ENCODE measurements around the gene SNTG2.

Gene SNTG2

GRCh38 chr2:941871-942270 lies 8.8 kb upstream of the SNTG2 start:
- no peak overlapping the region for H3K4me3 ChIP-seq (ENCODE audit: low read length)

GRCh38 chr2:942775-943460 lies 7.7 kb upstream of the SNTG2 start:
- H3K79me2 ChIP-seq (ENCODE audit: control insufficient read depth, low read length): no peaks in the 10 kb centered on the region
- H3K9me3 ChIP-seq (ENCODE audit: control insufficient read depth, insufficient read depth, low read length): peaks cover 3% of the 10 kb centered on the region; the same call in 1 of the 2 replicates
- no peaks in the 10 kb centered on the region for H4K20me1 ChIP-seq (ENCODE audit: control insufficient read depth, insufficient read depth, low read depth, low read length)
- H3K4me2 ChIP-seq (ENCODE audit: low read length): no peak overlapping the region
- no peaks in the 10 kb centered on the region for H3K9me2 ChIP-seq (replicated peaks; ENCODE audit: control insufficient read depth, low read length)
- TF ChIP-seq CTCF (IDR thresholded peaks at IDR 0.05; ENCODE audit: low read depth, low read length, poor library complexity, severe bottlenecking): no peak
- TF ChIP-seq EZH2phosphoT487 (IDR thresholded peaks at IDR 0.05; ENCODE audit: borderline replicate concordance, low read length): no peak
- H3K27me3 ChIP-seq (ENCODE audit: control insufficient read depth, low read length): no peaks in the 10 kb centered on the region
- H3K4me3 ChIP-seq (ENCODE audit: low read length): no peak overlapping the region
- H3K27ac ChIP-seq (ENCODE audit: low read depth, low read length): no peak overlapping the region
- H3F3A ChIP-seq (ENCODE audit: control insufficient read depth, insufficient read depth): no peaks in the 10 kb centered on the region
- no peaks in the 10 kb centered on the region for H3K36me3 ChIP-seq (ENCODE audit: control insufficient read depth, low read length)
- no peaks in the 10 kb centered on the region for H3K4me1 ChIP-seq (ENCODE audit: control insufficient read depth, low read length)

More at GRCh38 chr2:941871-942270, 8.8 kb upstream of the SNTG2 start:
- H3K27me3 ChIP-seq (ENCODE audit: control insufficient read depth, low read length): no peaks in the 10 kb centered on the region
- H3K4me1 ChIP-seq (ENCODE audit: control insufficient read depth, low read length): no peaks in the 10 kb centered on the region
- H3K9me3 ChIP-seq (ENCODE audit: control insufficient read depth, insufficient read depth, low read length): peaks cover 3% of the 10 kb centered on the region; the same call in 1 of the 2 replicates
- H3K79me2 ChIP-seq (ENCODE audit: control insufficient read depth, low read length): no peaks in the 10 kb centered on the region
- H3K9me2 ChIP-seq (replicated peaks; ENCODE audit: control insufficient read depth, low read length): no peaks in the 10 kb centered on the region
- TF ChIP-seq CTCF (IDR thresholded peaks at IDR 0.05; ENCODE audit: low read depth, low read length, poor library complexity, severe bottlenecking) (no peak), EZH2phosphoT487 (IDR thresholded peaks at IDR 0.05; ENCODE audit: borderline replicate concordance, low read length) (no peak)
- no peak overlapping the region for H3K27ac ChIP-seq (ENCODE audit: low read depth, low read length)
- H3F3A ChIP-seq (ENCODE audit: control insufficient read depth, insufficient read depth): no peaks in the 10 kb centered on the region
- H4K20me1 ChIP-seq (ENCODE audit: control insufficient read depth, insufficient read depth, low read depth, low read length): no peaks in the 10 kb centered on the region
- H3K36me3 ChIP-seq (ENCODE audit: control insufficient read depth, low read length): no peaks in the 10 kb centered on the region
- no peak overlapping the region for H3K4me2 ChIP-seq (ENCODE audit: low read length)

- Histone ChIP-seq H3F3A (ENCODE audit: control insufficient read depth, insufficient read depth) (no peaks in the 10 kb centered on the region), H3K27me3 (ENCODE audit: control insufficient read depth, low read length) (no peaks in the 10 kb centered on the region), H4K20me1 (ENCODE audit: control insufficient read depth, insufficient read depth, low read depth, low read length) (no peaks in the 10 kb centered on the region), H3K4me1 (ENCODE audit: control insufficient read depth, low read length) (no peaks in the 10 kb centered on the region), H3K4me3 (ENCODE audit: low read length) (no peak overlapping the region), H3K9me2 (replicated peaks; ENCODE audit: control insufficient read depth, low read length) (no peaks in the 10 kb centered on the region), H3K27ac (ENCODE audit: low read depth, low read length) (no peak overlapping the region), H3K36me3 (ENCODE audit: control insufficient read depth, low read length) (no peaks in the 10 kb centered on the region), H3K79me2 (ENCODE audit: control insufficient read depth, low read length) (no peaks in the 10 kb centered on the region), H3K9me3 (ENCODE audit: control insufficient read depth, insufficient read depth, low read length) (peaks cover 3% of the 10 kb centered on the region; the same call in 1 of the 2 replicates), H3K4me2 (ENCODE audit: low read length) (no peak overlapping the region)
- TF ChIP-seq CTCF (IDR thresholded peaks at IDR 0.05; ENCODE audit: low read depth, low read length, poor library complexity, severe bottlenecking): no peak
- TF ChIP-seq EZH2phosphoT487 (IDR thresholded peaks at IDR 0.05; ENCODE audit: borderline replicate concordance, low read length): no peak
Measured at GRCh38 chr2:943461-943797, 7.2 kb upstream of the SNTG2 start.

Data from DOHH2 (cell line).